HG03039 (cell line): Measurements from ENCODE around the gene MCAM.

ENCODE experiments used
- ATAC-seq: cut with Tn5 transposase; IDR thresholded peaks from one replicate; pipeline ENCODE4 v1.9.1; 2021; ENCODE audit warnings: mild to moderate bottlenecking, moderate library complexity; ENCODE audit not compliant: unreplicated experiment

MCAM gene

DNA sequence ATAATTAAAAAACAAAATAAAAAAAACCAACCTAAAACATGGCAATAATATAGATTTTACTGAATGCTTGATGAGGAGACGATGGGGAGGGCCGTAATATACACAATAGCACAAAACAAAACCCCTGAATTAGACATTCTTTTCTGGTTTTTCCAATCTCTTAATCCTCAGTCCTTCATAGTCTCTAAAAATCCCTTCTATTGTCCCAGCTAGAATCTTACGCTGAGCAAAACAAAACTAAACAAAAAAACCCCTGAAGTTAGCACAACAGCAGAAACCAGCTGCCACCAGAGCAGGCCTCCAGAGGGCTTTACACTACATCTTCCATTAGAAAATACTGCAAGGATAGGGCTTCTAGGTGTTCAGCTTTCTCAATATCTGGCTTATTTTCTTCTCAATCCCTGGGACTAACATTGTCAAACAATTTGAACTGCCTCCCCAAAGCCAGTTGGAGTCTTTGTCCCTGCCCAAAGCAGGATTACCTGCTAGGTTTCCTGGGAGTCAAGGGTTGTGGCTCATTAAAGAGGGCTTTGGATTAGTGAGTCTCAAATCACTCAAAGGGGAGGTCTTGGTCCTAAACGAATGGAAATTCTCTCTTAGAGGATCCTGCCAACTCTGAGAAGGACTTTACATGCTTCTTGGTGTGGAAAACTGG, 15.3 kb upstream of the MCAM start:
- no peak for ATAC-seq

DNA sequence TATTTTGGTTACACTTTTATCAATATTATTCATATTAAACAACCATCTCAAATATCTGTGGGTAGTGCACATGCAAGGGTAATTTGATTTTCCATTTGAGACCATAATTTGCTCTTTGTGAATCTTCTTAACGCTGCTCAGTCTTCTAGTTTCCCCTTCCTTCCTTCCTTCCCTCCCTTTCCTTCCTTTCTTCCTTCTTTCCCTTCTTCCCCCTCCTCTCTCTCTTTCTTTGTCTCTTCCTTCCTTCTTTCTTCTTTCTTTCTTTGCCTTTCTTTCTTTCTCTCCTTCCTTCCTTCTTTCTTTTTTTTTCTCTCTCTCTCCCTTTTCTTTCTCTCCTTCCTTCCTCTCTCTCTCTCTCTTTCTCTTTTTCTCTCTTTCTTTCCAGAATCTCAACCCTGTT, 13.3 kb upstream of the MCAM start:
- ATAC-seq, result no peak

DNA sequence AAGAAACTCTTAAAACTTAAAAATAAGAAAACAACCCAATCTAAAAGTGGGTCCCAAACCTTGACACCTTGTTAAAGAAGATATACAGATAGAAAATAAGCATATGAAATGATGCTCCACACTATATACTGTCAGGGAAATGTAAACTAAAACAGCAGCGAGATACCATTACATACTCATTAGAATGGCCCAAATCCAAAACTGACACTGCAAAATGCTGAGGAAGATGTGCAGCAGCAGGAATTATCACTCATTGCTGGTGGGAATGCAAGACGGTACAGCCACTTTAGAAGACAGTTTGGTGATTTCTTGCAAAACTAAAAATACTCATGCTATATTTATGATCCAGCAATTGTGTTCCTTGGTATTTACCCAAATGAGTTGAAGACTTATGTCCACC, 12.4 kb upstream of the MCAM start:
- ATAC-seq, result no peak

DNA sequence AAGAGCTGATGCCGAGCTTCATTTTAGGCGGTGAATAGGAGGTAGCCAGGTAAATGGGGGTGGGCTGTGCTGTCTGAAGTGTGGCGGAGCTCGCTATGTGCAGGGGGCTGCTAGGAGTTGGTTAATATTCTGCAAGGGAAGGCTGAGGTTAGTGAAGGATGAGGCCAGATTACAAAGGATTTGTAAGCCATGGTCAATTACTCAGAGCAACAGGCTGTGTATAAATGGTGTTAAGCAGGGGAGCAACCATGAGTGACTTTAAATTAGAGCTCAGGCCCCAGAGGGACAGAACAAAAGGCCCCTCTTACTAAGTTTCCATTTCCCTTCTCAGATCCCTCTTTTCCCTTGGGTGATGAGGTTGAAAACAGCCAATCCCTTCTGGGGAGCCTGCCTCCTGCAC, 7.3 kb upstream of the MCAM start:
- ATAC-seq, result no peak

DNA sequence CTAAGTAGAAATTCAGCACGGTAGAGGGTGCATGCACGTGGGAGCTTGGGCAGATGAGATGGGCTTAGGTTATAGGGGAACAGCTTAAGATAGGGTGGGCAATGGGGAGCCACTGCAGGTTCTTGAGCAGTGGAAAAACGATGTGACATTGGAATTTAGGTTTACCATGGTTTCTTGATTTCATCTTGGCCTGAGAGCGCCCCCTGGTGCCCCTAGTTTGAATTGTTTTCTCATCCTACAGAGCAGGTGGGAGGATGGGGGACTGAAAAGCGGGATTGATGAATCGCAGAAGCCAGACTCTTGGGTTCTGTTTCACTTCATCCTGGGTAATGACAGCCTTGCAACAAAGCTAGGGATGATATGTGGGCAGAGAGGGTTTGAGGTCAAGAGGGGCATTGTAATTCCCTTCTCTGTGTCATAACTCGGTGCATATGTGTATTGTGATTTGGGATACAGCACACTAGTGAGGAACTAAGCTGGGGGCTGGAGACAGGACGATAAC, 6.7 kb upstream of the MCAM start:
- no peak for ATAC-seq

DNA sequence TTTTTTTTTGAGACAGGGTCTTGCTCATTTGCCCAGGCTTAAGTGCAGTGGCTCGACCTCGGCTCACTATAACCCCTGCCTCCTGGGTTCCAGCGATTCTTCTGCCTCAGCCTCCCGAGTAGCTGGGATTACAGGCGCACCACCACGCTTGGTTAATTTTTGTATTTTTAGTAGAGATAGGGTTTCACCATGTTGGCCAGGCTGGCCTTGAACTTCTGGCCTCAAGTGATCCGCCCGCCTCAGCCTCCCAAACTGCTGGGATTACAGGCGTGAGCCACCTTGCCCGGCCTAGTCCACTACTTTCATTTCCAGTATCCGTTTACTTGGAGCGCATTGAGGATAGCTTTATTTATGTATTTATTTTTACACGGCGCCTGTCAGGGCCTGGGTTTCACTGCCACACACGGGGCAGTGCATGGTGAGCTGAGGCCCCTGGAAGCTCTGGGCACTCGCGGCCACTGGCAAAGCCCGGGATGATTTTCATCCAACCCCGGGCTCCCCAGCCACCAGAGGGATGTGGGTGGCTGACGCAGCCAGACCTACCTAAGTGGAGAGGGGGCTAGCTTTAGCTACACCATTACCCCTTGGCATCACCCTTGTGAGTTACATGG, 6.1 kb upstream of the MCAM start:
- ATAC-seq, result no peak

DNA sequence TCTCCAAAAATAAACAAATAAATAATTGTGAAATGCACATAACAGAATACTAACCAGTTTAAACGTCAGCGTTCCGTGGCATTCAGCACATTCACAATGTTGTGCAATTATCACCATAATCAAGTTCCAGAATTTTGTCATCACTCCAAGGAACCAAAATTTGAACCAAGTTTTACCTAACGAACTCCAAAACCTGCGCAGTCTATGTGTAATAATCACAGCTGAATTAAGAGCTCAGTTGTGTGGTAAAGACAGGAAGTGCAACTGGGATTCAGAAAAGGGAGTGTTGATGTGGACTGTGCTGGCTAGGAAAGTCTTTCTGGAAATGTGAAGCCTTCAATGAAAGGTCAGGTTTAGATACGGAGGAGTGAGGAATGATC, 5.4 kb upstream of the MCAM start:
- ATAC-seq, result no peak

DNA sequence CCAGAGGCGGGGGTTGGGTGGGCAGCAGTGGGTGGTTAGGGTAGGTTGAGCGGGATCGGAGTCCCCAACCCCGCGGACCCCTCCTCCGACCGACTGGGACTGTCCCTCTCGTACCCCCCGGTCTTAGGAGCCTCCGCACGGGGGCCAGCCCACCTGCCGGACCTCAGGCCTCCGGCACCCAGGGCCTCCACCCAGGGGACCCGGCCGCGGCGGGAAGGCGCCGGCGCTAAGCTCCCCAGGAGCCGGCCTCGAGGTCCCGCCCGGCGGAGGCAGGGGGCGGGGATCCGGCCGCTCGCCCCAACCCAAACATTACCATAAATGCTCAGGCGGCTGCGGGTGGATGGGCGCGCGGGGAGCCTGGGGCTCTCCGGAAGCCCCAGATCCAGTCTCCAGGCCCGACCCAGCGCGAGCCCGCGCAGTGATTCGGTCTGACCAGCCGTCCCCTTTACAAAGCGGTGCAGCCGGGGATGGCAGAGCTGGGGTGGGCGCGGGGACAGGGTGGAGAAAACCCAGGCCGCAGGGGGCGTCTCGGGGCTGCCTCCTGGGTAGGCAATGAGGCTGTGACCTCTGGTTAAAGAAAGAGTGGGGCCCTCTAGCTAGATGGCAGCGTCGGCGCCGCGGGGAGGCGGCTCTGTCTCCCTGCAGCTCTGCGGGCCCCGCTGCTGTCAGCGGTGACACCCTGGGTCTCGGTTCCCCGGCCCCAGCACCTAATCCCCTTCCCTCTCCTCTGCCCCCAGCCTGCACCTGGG, 4.0 kb upstream of the MCAM start:
- ATAC-seq, result no peak

DNA sequence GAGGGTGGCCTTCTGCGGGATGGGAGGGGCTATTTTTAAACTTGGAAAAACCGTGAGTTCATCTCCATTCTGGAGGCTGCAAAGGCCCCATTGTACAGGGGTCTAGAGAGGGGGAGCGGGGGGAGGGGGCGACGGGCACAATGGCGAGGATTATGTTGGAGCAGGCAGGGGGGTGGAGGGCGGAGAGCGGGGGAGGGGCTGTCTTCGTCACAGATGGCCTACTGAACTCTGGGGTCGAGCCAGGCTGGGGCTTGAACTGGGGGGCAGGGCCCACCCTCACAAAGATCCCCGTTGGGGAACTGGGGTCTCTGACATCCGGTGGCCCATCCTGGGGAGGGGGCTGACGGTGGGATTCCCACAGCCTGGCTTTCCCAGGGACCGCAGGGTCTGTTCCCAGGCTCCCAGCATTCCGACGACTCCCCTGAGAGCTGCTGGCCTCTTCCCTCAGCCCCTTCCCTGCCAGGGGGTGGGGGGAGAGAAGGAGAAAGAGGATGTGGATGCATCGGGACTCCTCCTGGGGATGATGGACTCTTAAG, 3.4 kb upstream of the MCAM start:
- ATAC-seq, result no peak

DNA sequence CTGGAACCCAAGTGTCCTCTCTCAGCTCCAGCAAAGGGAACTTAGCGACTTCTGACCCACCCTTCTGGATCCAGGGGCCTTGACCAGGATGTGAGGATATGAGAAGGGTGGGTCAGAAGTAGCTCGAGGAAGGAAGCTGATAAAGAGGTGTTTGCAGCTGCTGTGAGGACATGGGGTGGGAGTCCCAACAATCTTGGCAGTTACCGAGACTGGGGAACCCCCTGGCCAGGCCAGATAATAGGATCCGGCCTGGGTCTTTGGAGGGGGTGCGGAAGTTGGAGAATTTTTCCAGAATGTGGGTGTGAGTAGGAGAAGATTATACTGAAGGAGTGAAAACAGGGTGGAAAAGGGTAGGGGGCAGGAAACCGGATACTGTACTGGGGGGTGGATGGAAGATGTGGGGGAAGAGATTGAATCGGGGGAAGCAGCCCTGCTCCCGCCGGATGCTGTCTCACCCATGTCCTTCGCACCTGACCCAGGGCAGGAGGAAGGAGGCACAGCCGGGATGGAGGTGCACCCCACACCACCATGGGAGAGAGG, 2.8 kb upstream of the MCAM start:
- ATAC-seq, result no peak

DNA sequence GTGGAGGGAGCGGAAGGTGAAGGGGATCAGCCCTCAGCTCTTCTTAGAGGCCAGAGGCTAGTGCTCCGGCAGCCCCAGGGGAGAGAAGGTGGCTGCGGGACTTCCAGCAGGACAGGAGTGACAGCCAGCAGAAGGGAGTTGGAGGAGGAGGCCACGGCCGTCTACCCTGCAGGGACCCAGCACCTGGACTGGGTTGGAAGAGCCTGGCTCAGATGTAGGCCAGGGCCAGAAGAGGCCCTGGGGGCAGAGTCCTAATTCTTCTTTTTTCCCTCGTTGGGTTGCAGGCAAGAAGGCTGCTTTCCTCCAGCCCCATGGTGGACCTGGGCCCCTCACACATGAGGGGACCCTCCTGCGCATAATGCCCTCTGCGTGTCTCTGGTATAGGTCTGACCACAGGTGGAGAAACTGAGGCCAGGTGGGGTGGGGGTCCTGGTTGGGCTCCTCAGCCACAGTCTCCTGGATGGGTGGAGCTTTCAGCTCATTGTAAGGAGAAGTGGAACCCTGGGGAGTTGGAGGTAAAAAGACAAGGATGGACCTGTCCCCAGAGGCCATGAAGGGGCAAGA, 2.3 kb upstream of the MCAM start:
- no peak for ATAC-seq

DNA sequence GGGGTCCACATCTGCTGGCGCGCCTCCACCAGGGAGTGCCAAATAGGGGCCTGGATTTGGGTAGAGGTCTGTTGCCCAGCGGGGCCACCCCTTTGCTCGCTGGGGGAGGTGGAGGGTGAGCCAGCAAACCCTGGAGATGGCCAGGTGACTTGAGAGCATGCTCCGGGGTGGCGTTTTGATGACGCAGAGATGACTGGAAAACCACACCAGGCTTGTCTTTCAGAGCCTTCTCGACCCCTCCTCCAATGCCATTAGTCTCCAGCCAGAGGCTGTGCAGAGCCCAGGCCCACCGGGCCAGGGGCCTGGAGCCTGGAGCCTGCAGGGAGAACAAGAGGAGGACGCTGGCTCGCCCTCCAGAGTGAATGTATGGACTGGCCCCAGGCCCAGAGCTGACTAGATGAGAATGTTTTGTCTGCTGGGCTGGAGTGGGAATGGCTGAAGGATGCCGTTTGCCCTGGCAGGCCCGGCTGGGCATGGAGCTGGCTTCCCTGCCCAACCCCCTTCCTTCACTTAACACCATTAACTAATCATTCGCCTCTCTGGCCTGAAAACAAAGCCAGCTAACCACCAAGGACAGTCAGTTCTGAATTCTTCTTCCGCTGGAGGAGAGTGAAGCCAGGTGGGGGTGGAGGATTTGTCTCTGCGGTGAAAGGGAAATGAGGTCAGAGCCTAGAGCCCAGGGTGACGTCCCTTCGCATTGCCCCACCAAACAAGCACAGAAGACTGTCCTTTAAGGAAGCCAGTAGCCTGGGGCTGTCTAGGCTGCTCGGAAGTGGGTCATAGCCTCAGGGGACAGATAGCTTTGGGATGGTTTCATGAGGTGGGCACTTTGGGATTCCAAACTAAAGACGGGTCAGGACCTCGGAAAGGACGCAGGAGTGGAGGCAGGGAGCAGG, 1.6 kb upstream of the MCAM start:
- no peak for ATAC-seq

DNA sequence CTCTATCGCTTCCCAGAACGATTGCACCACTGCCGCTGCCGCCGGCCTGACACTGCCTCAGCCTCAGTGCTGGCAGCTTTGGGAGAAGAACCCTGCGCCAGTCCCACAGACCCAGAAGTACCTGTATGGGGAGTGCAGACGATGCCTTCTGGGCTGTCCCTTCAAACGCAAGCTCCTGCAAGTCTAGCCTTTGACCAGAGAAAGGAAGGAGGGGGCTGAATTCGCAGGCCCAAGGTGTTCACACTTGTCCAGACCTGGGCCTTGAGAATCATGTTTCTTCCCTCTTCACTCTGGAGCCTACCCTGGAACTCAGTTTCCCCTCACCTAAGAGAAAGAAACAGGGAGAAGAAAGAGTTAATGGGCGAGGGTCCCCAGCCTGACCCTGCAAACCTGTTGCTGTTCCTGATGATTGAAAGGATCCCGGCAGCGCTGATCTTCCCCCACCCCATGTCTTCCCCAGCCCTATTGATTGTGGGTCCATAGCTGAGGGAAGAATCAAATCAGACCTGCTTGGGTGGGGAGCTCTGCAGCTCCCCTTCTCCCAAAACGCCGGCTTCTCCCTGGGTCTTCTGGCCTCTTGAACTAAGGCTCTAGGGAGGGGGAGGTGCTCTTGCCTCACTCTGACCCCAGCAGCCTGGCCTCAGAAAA, 786 bp upstream of the MCAM start:
- no peak for ATAC-seq

DNA sequence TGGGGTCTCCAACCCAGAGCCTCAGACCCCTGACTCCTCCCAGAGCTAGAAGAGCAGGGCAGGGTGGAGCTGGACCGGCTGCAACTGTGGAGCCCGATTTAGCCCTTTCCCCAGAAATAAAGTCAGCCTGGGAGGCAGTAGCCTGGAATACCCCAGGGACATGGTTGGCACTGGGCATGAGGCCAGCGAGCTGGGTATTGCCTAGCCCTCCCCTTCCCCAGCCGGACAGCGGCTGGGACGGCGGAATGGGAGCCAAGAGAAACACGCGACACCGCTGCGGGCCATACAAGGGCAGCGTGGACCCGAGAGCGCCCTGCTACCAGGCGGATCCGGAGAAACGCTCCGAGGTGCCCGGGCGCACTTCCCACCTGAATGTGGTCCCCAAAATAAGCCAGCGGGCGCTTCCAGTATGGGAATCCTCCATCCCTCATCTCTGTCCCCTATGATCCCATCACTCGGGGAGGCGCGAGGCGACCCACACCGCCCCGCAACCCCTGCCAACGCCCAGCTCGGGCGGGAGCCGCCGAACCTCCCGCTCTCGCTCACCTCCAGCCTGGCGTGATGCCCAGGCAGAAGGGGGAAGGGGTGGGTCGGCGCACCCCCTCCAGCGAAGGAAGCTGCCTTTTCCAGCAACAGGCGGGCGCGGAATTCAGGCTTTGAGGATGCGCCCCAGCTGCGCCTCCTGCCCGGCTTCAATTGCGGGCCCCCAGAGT, 758 bp downstream of the MCAM start:
- no peak for ATAC-seq

DNA sequence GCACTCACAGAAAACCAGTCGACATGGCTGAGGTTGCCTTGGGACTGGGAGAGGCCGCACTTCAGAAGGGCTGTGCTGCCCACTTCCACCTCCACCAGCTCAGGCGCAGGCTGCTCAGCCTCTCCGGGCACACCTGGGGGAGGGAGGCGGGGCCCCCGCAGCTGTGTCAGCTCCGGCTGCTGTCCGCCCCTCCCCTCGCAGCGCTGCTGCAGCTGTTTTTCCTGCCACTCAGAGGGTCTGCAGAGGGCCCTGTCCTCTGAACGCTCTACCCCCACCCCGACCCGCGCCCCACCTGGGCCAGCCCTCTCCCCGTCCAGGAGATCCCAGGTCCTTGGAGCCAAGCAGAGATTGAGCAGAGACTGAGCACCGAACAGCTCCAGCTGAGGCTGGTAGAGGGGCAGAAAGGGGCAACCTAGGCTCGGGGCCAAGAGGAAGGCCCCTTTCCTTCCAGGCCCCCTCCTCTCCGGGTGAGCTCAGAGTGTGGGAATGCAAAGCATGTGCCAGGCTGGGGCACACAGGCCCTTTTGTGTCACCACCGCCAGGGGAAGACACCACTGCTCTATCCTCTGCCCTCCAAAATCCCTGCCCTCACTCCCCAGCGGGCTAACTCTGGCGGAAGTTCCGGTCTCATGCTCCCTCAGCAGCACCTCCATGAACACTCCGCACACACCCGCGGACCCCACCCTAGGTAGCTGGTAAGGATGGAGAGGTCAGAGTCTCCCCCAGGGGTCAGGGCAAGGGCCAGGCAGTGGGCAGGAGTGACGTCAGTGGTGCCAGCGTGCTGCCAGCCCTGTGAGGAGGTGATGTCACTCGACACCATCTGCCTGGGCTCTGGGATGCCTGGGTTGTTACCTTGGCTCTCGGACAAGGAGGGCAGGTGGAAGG, 1.6 kb downstream of the MCAM start:
- ATAC-seq, result no peak

DNA sequence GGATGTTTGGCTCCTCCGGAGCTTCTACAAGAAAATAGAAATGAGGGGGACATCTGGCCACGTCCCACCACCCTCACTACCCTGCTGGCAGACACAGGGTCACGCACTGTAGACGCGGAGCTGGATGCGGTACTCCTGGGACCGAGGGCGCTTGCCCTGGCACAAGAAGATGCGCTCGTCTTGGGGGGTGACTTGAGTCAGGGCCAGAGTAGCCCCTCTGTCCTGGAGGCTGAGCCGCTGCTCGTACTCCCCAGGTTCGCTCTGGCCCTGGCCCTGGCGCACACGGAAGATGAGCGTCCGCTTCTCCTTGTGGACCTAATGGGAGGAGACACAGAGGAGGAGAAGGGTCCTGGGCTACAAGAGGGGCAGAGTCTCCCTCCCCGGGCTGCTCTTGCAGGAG, 2.2 kb downstream of the MCAM start:
- ATAC-seq, result no peak

DNA sequence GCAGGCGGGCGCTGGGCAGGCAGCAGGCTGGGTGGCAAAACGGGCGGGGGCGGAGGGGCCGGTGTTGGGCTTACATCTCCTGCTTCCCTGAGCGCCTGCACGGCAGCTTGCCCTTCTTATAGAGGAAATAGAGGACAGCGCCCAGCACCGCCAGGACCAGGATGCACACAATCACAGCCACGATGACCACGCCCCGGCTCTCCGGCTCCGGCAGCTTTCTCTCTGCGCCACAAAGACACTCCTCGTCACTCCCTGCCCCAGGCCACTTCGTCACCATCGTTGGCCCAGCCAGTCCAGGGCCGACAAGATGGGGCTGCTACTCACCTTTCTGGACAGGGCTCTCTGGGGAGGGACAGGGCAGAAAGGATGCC, 6.3 kb downstream of the MCAM start:
- ATAC-seq, result no peak

DNA sequence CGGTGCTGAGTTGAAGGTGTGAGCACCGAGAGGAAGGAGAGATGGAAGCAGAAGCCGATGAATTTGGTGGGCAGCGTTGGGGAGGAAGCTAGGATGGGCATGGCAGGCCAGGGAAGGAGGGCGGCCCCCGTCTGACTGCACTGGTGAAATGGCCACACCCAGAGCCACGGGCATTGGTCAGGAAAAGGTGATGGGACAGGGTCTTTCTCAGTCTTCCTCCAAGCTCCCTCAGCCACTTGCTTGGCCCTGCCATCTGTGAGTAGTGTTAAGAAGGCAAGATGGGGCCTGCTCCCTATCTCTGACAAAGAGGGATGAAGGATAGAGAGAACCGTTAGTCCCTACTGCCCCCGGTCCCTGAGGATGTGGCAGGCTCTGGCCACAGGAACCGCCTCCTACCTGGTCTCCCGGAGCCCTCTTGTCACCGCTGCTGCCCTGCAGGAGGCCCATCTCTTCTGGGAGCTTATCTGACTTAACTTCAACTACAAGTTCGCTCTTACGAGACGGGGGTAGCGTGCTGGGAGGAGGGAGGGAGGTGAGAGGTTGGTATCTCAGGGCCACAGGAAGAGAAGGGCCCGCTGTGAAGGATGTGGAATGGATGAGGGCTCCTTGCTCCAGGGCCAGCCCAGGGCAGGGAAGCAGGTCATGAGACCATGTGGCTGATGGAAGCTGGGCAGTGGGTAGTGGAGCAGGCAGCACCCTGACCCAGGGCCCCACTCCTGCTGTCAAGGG, 6.8 kb downstream of the MCAM start:
- ATAC-seq, result no peak
